GM12865 (cell line): ENCODE measurements around the gene OPRL1.
"Not testable (repeated sequence)": the region's sequence is repeated elsewhere in the genome, so short reads cannot be mapped to it uniquely, and the experiment has no call there.

Source experiments
- DNase-seq: peaks from one replicate; pipeline ENCODE4 v3.0.0; 2010; ENCODE audit warnings: low read depth
- H3K4me3 ChIP-seq: 2 replicates; pipeline ENCODE4 v1.5.1; 2011; ENCODE audit warnings: mild to moderate bottlenecking, low read depth, low read length, control low read depth
- TF ChIP-seq, protein P1 (sequence below): IDR thresholded peaks from 2 replicates; pipeline ENCODE4 v1.5.1; 2011; ENCODE audit warnings: low read length, control low read depth, low read depth, inconsistent platforms; ENCODE audit not compliant: insufficient read depth; ENCODE audit errors: missing control alignments

The OPRL1 gene

GRCh38 chr20:64115171-64115911, 35.5 kb downstream of the OPRL1 start:
- TF ChIP-seq, protein P1, sequence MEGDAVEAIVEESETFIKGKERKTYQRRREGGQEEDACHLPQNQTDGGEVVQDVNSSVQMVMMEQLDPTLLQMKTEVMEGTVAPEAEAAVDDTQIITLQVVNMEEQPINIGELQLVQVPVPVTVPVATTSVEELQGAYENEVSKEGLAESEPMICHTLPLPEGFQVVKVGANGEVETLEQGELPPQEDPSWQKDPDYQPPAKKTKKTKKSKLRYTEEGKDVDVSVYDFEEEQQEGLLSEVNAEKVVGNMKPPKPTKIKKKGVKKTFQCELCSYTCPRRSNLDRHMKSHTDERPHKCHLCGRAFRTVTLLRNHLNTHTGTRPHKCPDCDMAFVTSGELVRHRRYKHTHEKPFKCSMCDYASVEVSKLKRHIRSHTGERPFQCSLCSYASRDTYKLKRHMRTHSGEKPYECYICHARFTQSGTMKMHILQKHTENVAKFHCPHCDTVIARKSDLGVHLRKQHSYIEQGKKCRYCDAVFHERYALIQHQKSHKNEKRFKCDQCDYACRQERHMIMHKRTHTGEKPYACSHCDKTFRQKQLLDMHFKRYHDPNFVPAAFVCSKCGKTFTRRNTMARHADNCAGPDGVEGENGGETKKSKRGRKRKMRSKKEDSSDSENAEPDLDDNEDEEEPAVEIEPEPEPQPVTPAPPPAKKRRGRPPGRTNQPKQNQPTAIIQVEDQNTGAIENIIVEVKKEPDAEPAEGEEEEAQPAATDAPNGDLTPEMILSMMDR: no peak
- H3K4me3 ChIP-seq: no peak overlapping the region
- no peak for DNase-seq

GRCh38 chr20:64116016-64116415, 36.1 kb downstream of the OPRL1 start:
- no peak overlapping the region for H3K4me3 ChIP-seq
- no peak for DNase-seq
- TF ChIP-seq, protein P1: no peak

DNA sequence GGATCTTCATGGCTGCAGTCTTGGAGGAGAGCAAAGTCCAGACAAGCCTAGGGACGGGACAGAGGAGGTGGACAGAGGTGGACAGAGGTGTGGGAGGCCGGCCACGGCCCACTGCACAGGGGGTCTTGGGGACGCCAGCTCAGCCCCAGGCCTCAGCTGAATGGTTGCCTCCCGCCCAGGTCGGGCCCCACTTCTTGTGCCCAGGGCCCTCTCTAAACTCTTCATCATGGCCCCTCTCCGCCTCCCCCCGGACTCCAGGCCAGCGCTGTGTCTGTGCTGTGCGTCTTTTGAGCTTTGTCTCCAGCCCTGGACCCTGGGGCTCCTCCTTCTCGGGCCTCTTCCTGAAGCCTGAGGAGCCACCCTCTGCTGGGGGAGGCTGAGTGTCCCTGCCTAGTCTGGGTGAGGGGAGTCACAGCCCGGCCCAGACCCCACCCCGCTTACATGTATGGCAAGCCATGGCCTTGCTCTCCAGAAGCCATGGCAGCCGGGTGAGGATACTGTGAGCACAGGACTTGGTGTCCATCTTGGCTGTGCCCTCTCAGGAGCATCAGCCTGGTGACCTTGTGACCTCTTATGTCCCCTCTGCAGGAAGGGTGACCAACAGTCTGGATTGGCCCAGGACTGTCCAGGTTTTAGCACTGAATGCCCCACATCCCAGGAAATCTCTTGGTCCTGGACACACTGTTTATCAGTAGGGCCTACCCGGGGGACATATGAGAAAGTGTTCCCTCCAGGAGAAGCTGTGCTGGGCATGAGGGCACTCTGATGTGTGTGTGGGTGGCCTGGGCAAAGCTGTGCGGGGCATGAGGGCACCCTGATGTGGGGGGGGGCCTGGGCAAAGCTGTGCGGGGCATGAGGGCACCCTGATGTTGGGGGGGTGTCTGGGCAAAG, 36.9 kb downstream of the OPRL1 start:
- TF ChIP-seq, protein P1: no peak
- H3K4me3 ChIP-seq: no peak overlapping the region
- DNase-seq: no peak

- not testable (repeated sequence) for H3K4me3 ChIP-seq, DNase-seq
Measured at GRCh38 chr20:64117432-64117777, 37.5 kb downstream of the OPRL1 start.

DNA sequence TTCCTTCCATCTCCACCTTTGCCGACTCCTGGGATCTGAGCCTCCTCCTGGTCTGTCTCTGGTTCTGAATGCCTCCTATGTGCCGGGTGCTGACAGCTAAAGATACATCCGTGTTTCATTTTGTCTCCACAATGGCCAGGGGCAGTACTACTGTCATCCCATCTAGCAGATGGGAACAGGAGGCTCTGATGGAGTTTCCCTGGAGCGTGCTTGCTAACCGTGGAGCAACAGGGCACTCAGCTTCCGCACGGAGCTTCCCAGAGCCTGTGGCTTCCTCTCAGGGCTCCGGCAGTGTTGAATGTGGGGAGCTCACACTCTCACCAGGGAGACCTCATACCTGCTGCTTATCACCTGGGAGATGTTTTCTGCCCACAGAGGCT, 39.4 kb downstream of the OPRL1 start:
- TF ChIP-seq, protein P1: no peak
- no peak overlapping the region for H3K4me3 ChIP-seq
- no peak for DNase-seq

GRCh38 chr20:64119681-64120341, 39.9 kb downstream of the OPRL1 start:
- no peak for DNase-seq
- peak overlapping the region; percentile 32; the same call in 1 of the 2 replicates for H3K4me3 ChIP-seq
- TF ChIP-seq, protein P1: no peak

- H3K4me3 ChIP-seq: no peak overlapping the region
- no peak for DNase-seq
- TF ChIP-seq, protein P1: no peak
Measured at GRCh38 chr20:64121586-64121985, 41.7 kb downstream of the OPRL1 start.

GRCh38 chr20:64122927-64123326, 43.0 kb downstream of the OPRL1 start:
- not testable (repeated sequence) for DNase-seq, H3K4me3 ChIP-seq

DNA sequence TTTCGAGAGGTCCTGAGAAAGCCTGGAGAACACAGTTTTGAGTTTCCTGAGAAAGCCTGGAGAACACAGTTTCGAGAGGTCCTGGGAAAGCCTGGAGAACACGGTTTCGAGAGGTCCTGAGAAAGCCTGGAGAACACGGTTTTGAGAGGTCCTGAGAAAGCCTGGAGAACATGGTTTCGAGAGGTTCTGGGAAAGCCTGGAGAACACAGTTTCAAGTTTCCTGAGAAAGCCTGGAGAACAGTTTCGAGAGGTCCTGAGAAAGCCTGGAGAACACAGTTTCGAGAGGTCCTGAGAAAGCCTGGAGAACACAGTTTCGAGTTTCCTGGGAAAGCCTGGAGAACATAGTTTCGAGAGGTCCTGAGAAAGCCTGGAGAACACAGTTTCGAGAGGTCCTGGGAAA, 43.6 kb downstream of the OPRL1 start:
- DNase-seq, H3K4me3 ChIP-seq: not testable (repeated sequence)
